NCI-H2107 (cell line): ENCODE data around the gene MFRP.

Source experiments
- DNase-seq: peaks from one replicate; lab custom pipeline; 2025; lab: John Stamatoyannopoulos, UW

Gene MFRP

GRCh38 chr11:119338318-119338890, 8.1 kb downstream of the MFRP start:
- DNase-seq: peak; percentile 58

- DNase-seq: no peak
Observed at GRCh38 chr11:119337581-119338317, 8.8 kb downstream of the MFRP start.

- DNase-seq: no peak
Observed at GRCh38 chr11:119336744-119337469, 9.6 kb downstream of the MFRP start.

GRCh38 chr11:119335655-119336543, 10.6 kb downstream of the MFRP start:
- no peak for DNase-seq

- no peak for DNase-seq
Observed at GRCh38 chr11:119335091-119335654, 11.3 kb downstream of the MFRP start.

GRCh38 chr11:119334174-119334930, 12.2 kb downstream of the MFRP start, which contains the start of gene RNF26:
Gene RNF26 (plus strand): TSS chr11:119334527. CDS start chr11:119335123, 596 bp downstream.
- DNase-seq: peak; percentile 92

GRCh38 chr11:119332111-119332765, 14.3 kb downstream of the MFRP start:
- no peak for DNase-seq

- DNase-seq: no peak
Observed at GRCh38 chr11:119330237-119330636, 16.3 kb downstream of the MFRP start.

GRCh38 chr11:119329320-119329719, 17.2 kb downstream of the MFRP start:
- DNase-seq: no peak

- DNase-seq: no peak
Observed at GRCh38 chr11:119324189-119324588, 22.3 kb downstream of the MFRP start.

GRCh38 chr11:119323532-119324033, 22.9 kb downstream of the MFRP start:
- DNase-seq: peak; percentile 45

GRCh38 chr11:119322921-119323531, 23.5 kb downstream of the MFRP start:
- no peak for DNase-seq

- DNase-seq: no peak
Observed at GRCh38 chr11:119322360-119322739, 24.2 kb downstream of the MFRP start.

- no peak for DNase-seq
Observed at GRCh38 chr11:119320776-119321524, 25.6 kb downstream of the MFRP start.

GRCh38 chr11:119320240-119320775, 26.2 kb downstream of the MFRP start:
- no peak for DNase-seq

GRCh38 chr11:119319700-119320239, 26.7 kb downstream of the MFRP start:
- DNase-seq: no peak

- DNase-seq: no peak
Observed at GRCh38 chr11:119319136-119319699, 27.3 kb downstream of the MFRP start.
